Transverse colon (tissue), 4 donors: Measurements from ENCODE around the gene SRP9. TPM values are rescaled to one million over a fixed set of nuclear protein-coding genes. Genes with fewer than 3 reads are reported as not detected.
"Not testable (repeated sequence)": the region's sequence is repeated elsewhere in the genome, so short reads cannot be mapped to it uniquely, and the experiment has no call there.

Source experiments
- DNase-seq: peaks from one replicate; pipeline ENCODE4 v3.0.0-alpha.2; 2019
- H3K27ac ChIP-seq, 4 donors: fragments of 200-600 bp; sonication (generic); 2 replicates each; pipeline ENCODE4 v1.5.1; 2016 to 2018; ENCODE audit warnings: inconsistent platforms in 4 of 4
- H3K27me3 ChIP-seq: fragments of 200-600 bp; sonication (generic); 2 replicates; pipeline ENCODE4 v1.5.1; 2017; ENCODE audit warnings: inconsistent platforms
- H3K36me3 ChIP-seq, 4 donors: fragments of 200-600 bp; sonication (generic); 2 replicates each; pipeline ENCODE4 v1.5.1; 2017 to 2019; ENCODE audit warnings: inconsistent platforms in 4 of 4
- H3K4me1 ChIP-seq, 4 donors: fragments of 200-600 bp; sonication (generic); 2 replicates each; pipeline ENCODE4 v1.5.1; 2017 to 2020; ENCODE audit warnings: inconsistent platforms in 4 of 4
- H3K4me3 ChIP-seq, 4 donors: fragments of 200-600 bp; sonication (generic); 1 replicate in 1 of 4; 2 replicates in 3 of 4; pipeline versions ENCODE4 v1.5.1 to v1.6.1; 2017 to 2019; ENCODE audit warnings: inconsistent platforms in 4 of 4
- H3K9me3 ChIP-seq, 2 donors: fragments of 200-600 bp; sonication (generic); 2 replicates each; pipeline ENCODE4 v1.5.1; 2017 to 2019; ENCODE audit warnings: inconsistent platforms in 2 of 2
- CTCF ChIP-seq, 5 experiments: fragments of 200-600 bp in 3 of 5; fragments of 450-650 bp in 2 of 5; sonication (generic) in 3 of 5; IDR thresholded peaks; 1 replicate in 2 of 5; 2 replicates in 3 of 5; pipeline ENCODE4 v1.5.1; 2016 to 2017; ENCODE audit warnings: antibody characterized with exemption in 5 of 5, inconsistent platforms in 3 of 5, mild to moderate bottlenecking in 2 of 5, moderate library complexity in 1 of 5
- EP300 ChIP-seq: sonication (generic); formaldehyde crosslinking; IDR thresholded peaks from one replicate; pipeline ENCODE4 v1.6.1; 2017; ENCODE audit warnings: antibody characterized with exemption, low read depth
- POLR2A ChIP-seq: fragments of 450-650 bp; IDR thresholded peaks from one replicate; pipeline ENCODE4 v1.6.1; 2016; ENCODE audit warnings: antibody characterized with exemption, mild to moderate bottlenecking, moderate library complexity
- POLR2AphosphoS5 ChIP-seq, 3 donors: sonication (generic); formaldehyde crosslinking; IDR thresholded peaks; one replicate each; pipeline ENCODE4 v1.6.1; 2016; ENCODE audit warnings: antibody characterized with exemption in 3 of 3
- WGBS, 2 donors: methylation state at CpG; one replicate each; pipeline ENCODE4 v1.1.5; 2018; ENCODE audit warnings: low coverage in 1 of 2; 5-methylcytosine and 5-hydroxymethylcytosine counted together
- in situ Hi-C, 4 donors: fragments of 200-750 bp; cut with MboI; loops; one replicate each; pipeline versions ENCODE4 v1.15.0 to v1.15.1; 2017; ENCODE audit warnings: low sequenced_read_pairs in 3 of 4, low pct_ligation_motif_present in 1 of 4, low pct_unique_long_range_greater_than_20kb in 1 of 4
- intact Hi-C: fragments of 100-400 bp; cut with DNase I; formaldehyde crosslinking; loops from one replicate; pipeline ENCODE4 v1.15.1; 2023; ENCODE audit warnings: low total_unique reads
- total RNA-seq, 4 donors: library from RNA; depleted of rRNA; stranded (reverse); fragments of >200 nt; gene quantifications; one replicate each; pipeline ENCODE4 v1.1.0, GENCODE V29; 2016

Gene SRP9
- total RNA-seq, 4 donors from 2014 or later = 42.3 to 208 (median 117) TPM

- H3K9me3 ChIP-seq = no peaks in the 10 kb centered on the region
- no peak overlapping the region for H3K4me3 ChIP-seq
- in situ Hi-C loops (loop anchor here in 1 of 4 donors (25.0 kb wide), 1 partner anchor 132 kb away; the partner anchor contains the start of gene PYCR2), intact Hi-C loops (no loop called here)
- H3K27me3 ChIP-seq = no peaks in the 10 kb centered on the region
- TF ChIP-seq CTCF (IDR thresholded peaks at IDR 0.05) (no peak), POLR2AphosphoS5 (IDR thresholded peaks at IDR 0.05) (no peak), EP300 (no peak), POLR2A (no peak)
- H3K36me3 ChIP-seq = peaks cover 0 to 9% (median 4%) of the 10 kb centered on the region in 4 donors
- H3K4me1 ChIP-seq = peaks cover 2 to 63% (median 40%) of the 10 kb centered on the region in 4 donors
- no peak for DNase-seq
- peak overlapping the region; percentile 95 to 98 (median 97) for H3K27ac ChIP-seq
- WGBS, 2 donors = 73 to 87% methylated on average over 3 to 5 of the region's 5 CpGs
These were observed 2.5 kb downstream of the SRP9 start for GRCh38 chr1:225780134-225780533.

- 87 to 89% methylated on average over 1 of the region's 1 CpG for WGBS, 2 donors
- peaks cover 2 to 63% (median 40%) of the 10 kb centered on the region in 4 donors for H3K4me1 ChIP-seq
- H3K27me3 ChIP-seq = no peaks in the 10 kb centered on the region
- TF ChIP-seq POLR2A (no peak), EP300 (no peak), POLR2AphosphoS5 (IDR thresholded peaks at IDR 0.05) (no peak), CTCF (IDR thresholded peaks at IDR 0.05) (no peak)
- intact Hi-C loops (no loop called here), in situ Hi-C loops (loop anchor here in 1 of 4 donors (25.0 kb wide), 1 partner anchor 132 kb away; the partner anchor contains the start of gene PYCR2)
- peak overlapping the region in 2 of 4 donors; percentile 95 to 97 for H3K27ac ChIP-seq
- no peak for DNase-seq
- H3K9me3 ChIP-seq = no peaks in the 10 kb centered on the region
- peaks cover 0 to 14% (median 6%) of the 10 kb centered on the region in 4 donors for H3K36me3 ChIP-seq
- H3K4me3 ChIP-seq = no peak overlapping the region
These were observed 3.0 kb downstream of the SRP9 start for GRCh38 chr1:225780630-225781029.

- H3K36me3 ChIP-seq = peaks cover 0 to 59% (median 25%) of the 10 kb centered on the region in 4 donors
- H3K27ac ChIP-seq, intact Hi-C loops, H3K4me1 ChIP-seq, H3K27me3 ChIP-seq, H3K9me3 ChIP-seq, H3K4me3 ChIP-seq, DNase-seq: not testable (repeated sequence)
- in situ Hi-C loops = loop anchor here in 1 of 4 donors (25.0 kb wide), 1 partner anchor 123 kb away; the partner anchor contains the start of gene PYCR2
- WGBS, 2 donors = 86 to 87% methylated on average over 3 of the region's 3 CpGs
These were observed 11.5 kb downstream of the SRP9 start for GRCh38 chr1:225789142-225789541.

- peaks cover 0 to 19% (median 7%) of the 10 kb centered on the region in 4 donors for H3K36me3 ChIP-seq
- H3K27ac ChIP-seq = no peak overlapping the region
- no peaks in the 10 kb centered on the region for H3K4me1 ChIP-seq
- H3K4me3 ChIP-seq = no peak overlapping the region
- TF ChIP-seq POLR2AphosphoS5 (IDR thresholded peaks at IDR 0.05) (no peak), EP300 (no peak), CTCF (IDR thresholded peaks at IDR 0.05) (no peak), POLR2A (no peak)
- H3K27me3 ChIP-seq = no peaks in the 10 kb centered on the region
- 99 to 100% methylated on average over 2 to 4 of the region's 4 CpGs for WGBS, 2 donors
- DNase-seq = no peak
- intact Hi-C loops = no loop called here
- no peaks in the 10 kb centered on the region for H3K9me3 ChIP-seq
- in situ Hi-C loops = loop anchor here in 1 of 4 donors (25.0 kb wide), 1 partner anchor 117 kb away; the partner anchor contains the start of gene PYCR2
These were observed 17.3 kb downstream of the SRP9 start for GRCh38 chr1:225794954-225795353.

GRCh38 chr1:225796097-225796496 lies 18.5 kb downstream of the SRP9 start:
- 96 to 100% methylated on average over 1 to 10 of the region's 18 CpGs for WGBS, 2 donors
- H3K4me1 ChIP-seq, H3K36me3 ChIP-seq, DNase-seq, H3K4me3 ChIP-seq, H3K27me3 ChIP-seq, H3K27ac ChIP-seq, H3K9me3 ChIP-seq, intact Hi-C loops: not testable (repeated sequence)
- in situ Hi-C loops = loop anchor here in 1 of 4 donors (25.0 kb wide), 1 partner anchor 116 kb away; the partner anchor contains the start of gene PYCR2

GRCh38 chr1:225801146-225801545 lies 23.5 kb downstream of the SRP9 start:
- H3K4me1 ChIP-seq, H3K36me3 ChIP-seq, H3K9me3 ChIP-seq, intact Hi-C loops, in situ Hi-C loops, DNase-seq, H3K27me3 ChIP-seq, H3K4me3 ChIP-seq, H3K27ac ChIP-seq: not testable (repeated sequence)
- 93% methylated on average over 7 of the region's 7 CpGs; no CpG with 5 or more reads in 1 of the 2 donors for WGBS, 2 donors
